H1 (cell line): ENCODE results near the gene SMIM35. TPM values are rescaled to one million over a fixed set of nuclear protein-coding genes. Genes with fewer than 3 reads are reported as not detected.

Source experiments
- CTCF ChIA-PET: fragments of 300-600 bp; sonication (Branson Sonifier 250); formaldehyde crosslinking; loops from one replicate; lab custom pipeline; 2021; ENCODE audit not compliant: partially characterized antibody; lab: Charles Lee
- POLR2A ChIA-PET: fragments of 300-600 bp; sonication (Branson Sonifier 250); formaldehyde crosslinking; loops from one replicate; lab custom pipeline; 2021; ENCODE audit warnings: inconsistent platforms; ENCODE audit not compliant: partially characterized antibody; lab: Charles Lee
- DNase-seq, 2 experiments: peaks; one replicate each; pipeline versions ENCODE4 v3.0.0 to v3.0.0-alpha.2; 2010 to 2022; ENCODE audit warnings: low spot score in 2 of 2, low read depth in 1 of 2, mixed read lengths in 1 of 2
- FAIRE-seq: peaks from 2 replicates; lab custom pipeline; 2011; peaks lifted over from hg19 to GRCh38; lab: Jason Lieb, UNC
- H2AFZ ChIP-seq: 2 replicates; pipeline ENCODE4 v1.8.1; 2012; ENCODE audit warnings: low read length, inconsistent platforms
- H2AK5ac ChIP-seq: 2 replicates; pipeline ENCODE4 v1.6.1; 2013; ENCODE audit warnings: low read depth, low read length
- H2BK120ac ChIP-seq: replicated peaks from 2 replicates; pipeline ENCODE3; 2013; ENCODE audit warnings: low read depth, low read length, inconsistent platforms
- H2BK12ac ChIP-seq: 2 replicates; pipeline ENCODE4 v1.6.1; 2013; ENCODE audit warnings: low read depth, low read length
- H2BK15ac ChIP-seq: 2 replicates; pipeline ENCODE4 v1.6.1; 2013; ENCODE audit warnings: low read length
- H2BK20ac ChIP-seq: 2 replicates; pipeline ENCODE4 v1.6.1; 2013; ENCODE audit warnings: low read length
- H2BK5ac ChIP-seq: 2 replicates; pipeline ENCODE4 v1.6.1; 2013; ENCODE audit warnings: low read depth, low read length
- H3K14ac ChIP-seq: 2 replicates; pipeline ENCODE4 v1.6.1; 2013; ENCODE audit warnings: inconsistent platforms; ENCODE audit not compliant: insufficient read length
- H3K18ac ChIP-seq: 2 replicates; pipeline ENCODE4 v1.6.1; 2013; ENCODE audit warnings: low read length; ENCODE audit errors: extremely low read depth
- H3K23ac ChIP-seq: 2 replicates; pipeline ENCODE4 v1.6.1; 2013; ENCODE audit warnings: inconsistent platforms; ENCODE audit not compliant: insufficient read length
- H3K23me2 ChIP-seq: 2 replicates; pipeline ENCODE4 v1.6.1; 2013; ENCODE audit warnings: low read depth, low read length
- H3K27ac ChIP-seq: 2 replicates; pipeline ENCODE4 v1.6.1; 2011; ENCODE audit warnings: low read depth, low read length, inconsistent platforms
- H3K27me3 ChIP-seq, 4 experiments: replicated peaks in 1 of 4; 1 replicate in 1 of 4; 2 replicates in 3 of 4; pipeline versions ENCODE4 v1.6.1 to v1.8.1; 2011 to 2013; ENCODE audit warnings: low read length in 3 of 4, mild to moderate bottlenecking in 3 of 4, inconsistent platforms in 2 of 4, mixed read lengths in 2 of 4, moderate library complexity in 1 of 4; ENCODE audit not compliant: control insufficient read depth in 3 of 4, insufficient read depth in 3 of 4; ENCODE audit errors: extremely low read depth in 1 of 4
- H3K36me3 ChIP-seq, 4 experiments: 2 replicates each; pipeline versions ENCODE4 v1.6.1 to v1.8.1; 2011 to 2013; ENCODE audit warnings: mild to moderate bottlenecking in 4 of 4, low read length in 3 of 4, moderate library complexity in 2 of 4, control low read depth in 1 of 4, inconsistent platforms in 1 of 4; ENCODE audit not compliant: insufficient read depth in 4 of 4, control insufficient read depth in 2 of 4
- H3K4ac ChIP-seq: replicated peaks from 2 replicates; pipeline ENCODE3; 2013; ENCODE audit warnings: low read length, low read depth, mixed read lengths, inconsistent platforms; ENCODE audit not compliant: insufficient read length
- H3K4me1 ChIP-seq, 4 experiments: replicated peaks in 1 of 4; 1 replicate in 1 of 4; 2 replicates in 3 of 4; pipeline versions ENCODE4 v1.6.1 to v1.8.1; 2011 to 2013; ENCODE audit warnings: low read length in 3 of 4, inconsistent platforms in 2 of 4, mixed read lengths in 1 of 4; ENCODE audit not compliant: insufficient read depth in 4 of 4, control insufficient read depth in 3 of 4
- H3K4me2 ChIP-seq, 2 experiments: 2 replicates each; pipeline versions ENCODE4 v1.6.1 to v1.8.1; 2011 to 2013; ENCODE audit warnings: low read depth in 2 of 2, low read length in 2 of 2, control low read depth in 1 of 2, inconsistent platforms in 1 of 2, mild to moderate bottlenecking in 1 of 2; ENCODE audit not compliant: insufficient read depth in 1 of 2
- H3K4me3 ChIP-seq, 4 experiments: fragments of 200-600, 300-600 bp in 1 of 4; sonication (generic), shearing (Covaris generic), sonication (Bioruptor Twin) in 1 of 4; 2 replicates each; pipeline versions ENCODE4 v1.5.1 to v1.8.1; 2011 to 2016; ENCODE audit warnings: low read length in 4 of 4, low read depth in 3 of 4, control low read depth in 2 of 4, inconsistent platforms in 2 of 4, mild to moderate bottlenecking in 2 of 4, mixed read lengths in 1 of 4, moderate library complexity in 1 of 4; ENCODE audit not compliant: insufficient read depth in 2 of 4; ENCODE audit errors: extremely low read depth in 1 of 4
- H3K56ac ChIP-seq: replicated peaks from 2 replicates; pipeline ENCODE3; 2013; ENCODE audit warnings: low read depth, mild to moderate bottlenecking, mixed read lengths, low read length, inconsistent platforms; ENCODE audit not compliant: insufficient read length
- H3K79me1 ChIP-seq: 2 replicates; pipeline ENCODE4 v1.6.1; 2013; ENCODE audit warnings: low read depth, low read length, control low read depth
- H3K79me2 ChIP-seq, 2 experiments: 2 replicates each; pipeline versions ENCODE4 v1.6.1 to v1.8.1; 2012 to 2013; ENCODE audit warnings: low read length in 2 of 2, mild to moderate bottlenecking in 2 of 2, inconsistent platforms in 1 of 2; ENCODE audit not compliant: insufficient read depth in 2 of 2, control insufficient read depth in 1 of 2
- H3K9ac ChIP-seq, 4 experiments: replicated peaks in 1 of 4; 1 replicate in 1 of 4; 2 replicates in 3 of 4; pipeline versions ENCODE4 v1.6.1 to v1.8.1; 2011 to 2013; ENCODE audit warnings: low read depth in 3 of 4, low read length in 3 of 4, control low read depth in 2 of 4, mild to moderate bottlenecking in 2 of 4, moderate library complexity in 2 of 4, inconsistent platforms in 1 of 4; ENCODE audit errors: extremely low read depth in 1 of 4
- H3K9me3 ChIP-seq, 2 experiments: 2 replicates each; pipeline versions ENCODE4 v1.6.1 to v1.8.1; 2012 to 2013; ENCODE audit warnings: mild to moderate bottlenecking in 2 of 2, moderate library complexity in 2 of 2, control low read depth in 1 of 2, inconsistent platforms in 1 of 2, low read depth in 1 of 2, low read length in 1 of 2, mixed read lengths in 1 of 2; ENCODE audit not compliant: insufficient read depth in 2 of 2
- H4K20me1 ChIP-seq, 2 experiments: replicated peaks in 1 of 2; 2 replicates each; pipeline versions ENCODE3 to v1.8.1; 2011 to 2013; ENCODE audit warnings: inconsistent platforms in 2 of 2, low read length in 2 of 2, mild to moderate bottlenecking in 1 of 2; ENCODE audit not compliant: insufficient read depth in 2 of 2, control insufficient read depth in 1 of 2
- H4K5ac ChIP-seq: 2 replicates; pipeline ENCODE4 v1.6.1; 2013; ENCODE audit warnings: low read length, low read depth, mixed read lengths, inconsistent platforms; ENCODE audit not compliant: insufficient read length
- H4K8ac ChIP-seq: 2 replicates; pipeline ENCODE4 v1.8.0; 2013; ENCODE audit warnings: mild to moderate bottlenecking, moderate library complexity, low read length, inconsistent platforms; ENCODE audit not compliant: insufficient read depth; ENCODE audit errors: extremely low read depth
- H4K91ac ChIP-seq: replicated peaks from 2 replicates; pipeline ENCODE3; 2013; ENCODE audit warnings: low read length, mixed read lengths, inconsistent platforms; ENCODE audit not compliant: insufficient read length
- ASH2L ChIP-seq: fragments of 200-600, 300-600 bp; sonication (generic); IDR thresholded peaks from one replicate; pipeline ENCODE4 v1.7.1; 2017; ENCODE audit warnings: low read length
- BCL11A ChIP-seq, 2 experiments: IDR thresholded peaks; one replicate each; pipeline ENCODE4 v1.6.1; 2011; ENCODE audit warnings: low read depth in 2 of 2, low read length in 2 of 2, mild to moderate bottlenecking in 2 of 2
- CBX5 ChIP-seq: fragments of 300-800, 300-1000 bp; sonication (generic); IDR thresholded peaks from 2 replicates; pipeline ENCODE4 v1.7.1; 2016; ENCODE audit warnings: antibody characterized with exemption, low read length, low read depth
- CEBPB ChIP-seq: IDR thresholded peaks from 2 replicates; pipeline ENCODE4 v1.6.1; 2012; ENCODE audit warnings: low read depth, low read length
- CTBP2 ChIP-seq: IDR thresholded peaks from 2 replicates; pipeline ENCODE4 v1.7.0; 2011; ENCODE audit warnings: borderline replicate concordance, mild to moderate bottlenecking, moderate library complexity, mixed read lengths, low read length; ENCODE audit not compliant: insufficient read depth, insufficient read length
- HDAC2 ChIP-seq, 2 experiments: fragments of 300-600 bp in 1 of 2; sonication (generic) in 1 of 2; IDR thresholded peaks; 2 replicates each; pipeline ENCODE4 v1.6.1; 2011 to 2012; ENCODE audit warnings: low read depth in 2 of 2, low read length in 2 of 2, mild to moderate bottlenecking in 2 of 2, moderate library complexity in 2 of 2, borderline replicate concordance in 1 of 2, inconsistent platforms in 1 of 2
- JUN ChIP-seq: IDR thresholded peaks from 2 replicates; pipeline ENCODE4 v1.6.1; 2011; ENCODE audit warnings: low read depth, mild to moderate bottlenecking, improper control_type of control experiment, low read length
- KDM5A ChIP-seq: fragments of 200-600 bp; IDR thresholded peaks from 2 replicates; pipeline ENCODE4 v1.7.1; 2012; ENCODE audit warnings: mild to moderate bottlenecking, low read length, inconsistent platforms, mixed read lengths
- POLR2AphosphoS5 ChIP-seq: IDR thresholded peaks from 2 replicates; pipeline ENCODE4 v1.6.1; 2011; ENCODE audit warnings: low read depth, low read length
- WGBS, 2 experiments: shearing (Covaris generic) in 1 of 2; methylation state at CpG; one replicate each; pipeline versions ENCODE4 v1.1.6 to v1.1.7; 2013 to 2015; ENCODE audit warnings: low lambda C conversion rate in 2 of 2, mixed read lengths in 2 of 2, inconsistent platforms in 1 of 2, low coverage in 1 of 2, missing lambda C conversion rate in 1 of 2; ENCODE audit not compliant: insufficient replicate concordance in 2 of 2, insufficient coverage in 1 of 2, insufficient read length in 1 of 2; ENCODE audit errors: extremely low coverage in 1 of 2, missing lambda C conversion rate in 1 of 2; 5-methylcytosine and 5-hydroxymethylcytosine counted together
- polyA plus RNA-seq, 7 experiments: library from polyadenylated mRNA; depleted of rRNA in 3 of 7; stranded (reverse) in 5 of 7; unstranded in 2 of 7; fragments of >200 nt in 5 of 7; fragments of 200-250 nt in 2 of 7; gene quantifications; 1 replicate in 5 of 7; 2 replicates in 1 of 7; 4 replicates in 1 of 7; pipeline versions ENCODE4 v1.2.1 to v1.2.3, GENCODE V29; 2011 to 2013; ENCODE audit warnings: missing spikeins in 2 of 7, mixed read lengths in 2 of 7
- total RNA-seq: library from RNA; stranded (reverse); fragmentation: NEBNext Ultra II Directional; extraction: Animal tissue kit (Norgen Biotek cat#: 25700); gene quantifications from 2 replicates; pipeline ENCODE4 v1.2.1, GENCODE V29; 2021
- TF ChIP-seq, protein P1 (sequence below): IDR thresholded peaks from 2 replicates; pipeline ENCODE4 v1.6.1; 2011; ENCODE audit warnings: low read length, improper control_type of control experiment
- TF ChIP-seq, protein P2 (sequence below): IDR thresholded peaks from 2 replicates; pipeline ENCODE4 v1.6.1; 2012; ENCODE audit warnings: inconsistent platforms

Gene SMIM35
- total and polyA plus RNA-seq, 2 of the 8 experiments (the other 6 are each of a cell fraction or from before 2014, with no cell fraction given) = not detected

DNA sequence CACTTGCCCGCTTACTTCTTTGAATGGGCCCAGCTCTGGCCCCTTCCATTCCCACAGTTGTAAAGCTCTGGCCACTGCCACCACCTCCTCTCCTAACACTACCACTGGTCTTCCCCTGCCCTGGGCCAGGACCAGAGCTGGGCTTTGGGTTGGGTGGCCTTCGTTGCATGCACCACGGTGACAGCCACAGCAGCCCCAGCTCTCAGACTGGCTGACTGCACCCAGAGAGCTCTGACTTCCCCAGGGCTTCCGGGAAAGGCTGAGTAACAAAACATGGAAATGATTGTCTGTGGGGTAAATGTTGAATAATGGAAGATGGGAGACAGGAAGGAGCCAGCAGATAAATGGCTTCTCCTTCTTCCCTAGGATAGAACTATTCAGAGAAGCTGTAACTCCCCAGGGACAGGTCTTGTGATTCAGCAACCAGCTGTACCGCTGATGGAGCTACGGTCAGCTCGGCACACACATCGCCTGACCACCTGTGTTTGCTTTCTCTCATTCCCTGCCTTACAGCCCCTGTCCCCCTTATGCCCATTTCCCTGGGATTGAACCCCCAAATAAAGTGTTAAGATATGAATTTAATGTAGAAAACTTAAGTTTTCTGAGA is 38.3 kb upstream of the SMIM35 start:
- POLR2A ChIA-PET = interaction anchor here (1.7 kb wide), 1 partner anchor 8 kb away, joined by 6 read pairs; no protein-coding TSS in a partner anchor
- no peak for FAIRE-seq
- H2AFZ ChIP-seq = no peak overlapping the region
- TF ChIP-seq POLR2AphosphoS5 = no peak
- TF ChIP-seq KDM5A = no peak
- no peak for TF ChIP-seq CBX5
- no peak for TF ChIP-seq JUN
- TF ChIP-seq HDAC2 (IDR thresholded peaks at IDR 0.05; ENCODE audit: borderline replicate concordance in 1 of 2, low read depth in 2 of 2, low read length in 2 of 2) = no peak
- TF ChIP-seq, protein P1, sequence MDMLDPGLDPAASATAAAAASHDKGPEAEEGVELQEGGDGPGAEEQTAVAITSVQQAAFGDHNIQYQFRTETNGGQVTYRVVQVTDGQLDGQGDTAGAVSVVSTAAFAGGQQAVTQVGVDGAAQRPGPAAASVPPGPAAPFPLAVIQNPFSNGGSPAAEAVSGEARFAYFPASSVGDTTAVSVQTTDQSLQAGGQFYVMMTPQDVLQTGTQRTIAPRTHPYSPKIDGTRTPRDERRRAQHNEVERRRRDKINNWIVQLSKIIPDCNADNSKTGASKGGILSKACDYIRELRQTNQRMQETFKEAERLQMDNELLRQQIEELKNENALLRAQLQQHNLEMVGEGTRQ = no peak
- TF ChIP-seq CEBPB = no peak
- TF ChIP-seq, protein P2, sequence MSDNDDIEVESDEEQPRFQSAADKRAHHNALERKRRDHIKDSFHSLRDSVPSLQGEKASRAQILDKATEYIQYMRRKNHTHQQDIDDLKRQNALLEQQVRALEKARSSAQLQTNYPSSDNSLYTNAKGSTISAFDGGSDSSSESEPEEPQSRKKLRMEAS = no peak
- TF ChIP-seq ASH2L = no peak
- TF ChIP-seq CTBP2 = no peak
- no peak for TF ChIP-seq BCL11A (IDR thresholded peaks at IDR 0.05; ENCODE audit: low read depth in 2 of 2, low read length in 2 of 2)

More for the DNA sequence above, 38.3 kb upstream of the SMIM35 start:
- Histone ChIP-seq H2AK5ac (no peak overlapping the region), H3K79me1 (no peaks in the 10 kb centered on the region), H3K36me3 (no peaks in the 10 kb centered on the region), H3K9me3 (no peaks in the 10 kb centered on the region), H3K27ac (no peak overlapping the region), H3K27me3 (no peaks in the 10 kb centered on the region), H3K4me3 (no peak overlapping the region), H2BK12ac (no peak overlapping the region), H2BK15ac (no peak overlapping the region), H3K4ac (peak overlapping the region; percentile 8), H3K23me2 (no peaks in the 10 kb centered on the region; the same call in 1 of the 2 replicates), H3K4me1 (peaks cover 0 to 2% (median 0%) of the 10 kb centered on the region in 4 experiments; a peak in 1 of 7 replicates), H3K23ac (no peak overlapping the region), H3K79me2 (no peaks in the 10 kb centered on the region), H3K14ac (no peak overlapping the region), H4K8ac (no peak overlapping the region), H2BK5ac (no peak overlapping the region), H3K18ac (no peak overlapping the region), H4K91ac (no peak overlapping the region), H2BK120ac (no peak overlapping the region), H3K56ac (no peak overlapping the region), H4K5ac (no peak overlapping the region), H3K4me2 (no peak overlapping the region), H2BK20ac (no peak overlapping the region), H3K9ac (no peak overlapping the region), H4K20me1 (no peaks in the 10 kb centered on the region)
- WGBS, 2 experiments = 89% methylated on average over 8 of the region's 8 CpGs; no CpG with 5 or more reads in 1 of the 2 experiments
- no peak for DNase-seq
- CTCF ChIA-PET = interaction anchor here (0.5 to 1.8 kb wide), 9 partner anchors 9 to 1231 kb away, joined by 3 to 7 read pairs (median 3); no protein-coding TSS in a partner anchor
